Keratinocyte (primary cell): Measurements from ENCODE around the gene CLMN.

Experiments
- CTCF ChIP-seq, 3 experiments: IDR thresholded peaks in 1 of 3; conservative IDR thresholded peaks in 1 of 3; optimal IDR thresholded peaks in 1 of 3; 2 replicates in 2 of 3; 3 replicates in 1 of 3; pipeline versions ENCODE3 to v1.5.1; 2011; ENCODE audit warnings: low read length in 3 of 3, mild to moderate bottlenecking in 3 of 3, moderate library complexity in 2 of 3, control low read depth in 1 of 3, inconsistent platforms in 1 of 3; ENCODE audit not compliant: insufficient read depth in 2 of 3; ENCODE audit errors: extremely low read depth in 1 of 3
- EZH2 ChIP-seq: IDR thresholded peaks from one replicate; pipeline ENCODE4 v1.6.1; 2012; ENCODE audit warnings: inconsistent platforms, mild to moderate bottlenecking, low read length, moderate library complexity

- TF ChIP-seq CTCF (optimal IDR thresholded peaks at IDR 0.05 in 1 of 3, IDR thresholded peaks at IDR 0.05 in 1 of 3, conservative IDR thresholded peaks at IDR 0.05 in 1 of 3; ENCODE audit: extremely low read depth in 1 of 3, insufficient read depth in 2 of 3, low read length in 3 of 3) (no peak), EZH2 (no peak)
Measured at GRCh38 chr14:95225251-95225887, 94.3 kb downstream of the CLMN start.
